ENCODE measurements around the gene FGG.

FGG gene

GRCh38 chr4:154586296-154587033 is 26.0 kb downstream of the FGG start:
- no peak for DNase-seq (ENCODE audit: low read depth, low spot score)

- DNase-seq (ENCODE audit: low read depth, low spot score): no peak
These were observed 27.0 kb downstream of the FGG start for GRCh38 chr4:154585369-154586018.

DNA sequence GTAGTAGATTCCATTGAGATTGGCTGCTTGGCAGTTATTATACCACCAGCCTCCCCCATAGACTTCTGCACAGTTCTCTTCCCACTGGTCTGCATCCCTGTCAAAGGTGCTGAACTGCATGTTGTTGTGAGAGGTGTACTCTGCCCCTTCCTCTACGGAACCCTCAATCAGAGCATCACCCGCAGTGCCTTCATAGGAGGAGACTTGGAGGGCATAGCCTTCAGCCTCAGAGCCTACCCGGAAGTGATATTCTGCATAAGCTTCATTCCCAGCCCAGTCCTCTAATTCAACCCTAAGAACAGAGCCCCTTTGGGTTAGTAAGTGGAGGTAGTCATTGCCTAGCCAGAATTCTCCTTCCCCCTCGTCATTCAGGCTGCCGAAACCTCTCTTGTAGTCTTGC is 28.2 kb downstream of the FGG start:
- DNase-seq (ENCODE audit: low read depth, low spot score): no peak

DNA sequence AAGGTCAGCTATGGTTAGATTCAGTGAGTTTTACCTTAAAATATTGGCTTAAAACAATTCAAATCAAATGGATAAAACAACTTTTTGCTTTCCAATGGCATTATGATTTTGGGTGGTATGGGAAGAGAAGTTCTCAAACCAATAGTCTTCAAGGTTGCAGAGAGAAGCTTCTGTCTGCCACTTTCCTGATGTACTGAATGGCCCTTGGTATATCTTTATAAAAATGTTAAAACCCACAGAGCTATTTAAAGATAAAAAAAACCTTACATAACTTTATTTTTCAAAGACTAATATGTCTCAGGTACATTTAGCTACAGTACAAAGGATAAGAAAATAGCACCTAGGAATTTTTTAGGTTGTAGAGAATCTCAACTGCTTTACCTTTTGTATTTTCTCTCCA is 28.8 kb downstream of the FGG start:
- no peak for DNase-seq (ENCODE audit: low read depth, low spot score)

DNA sequence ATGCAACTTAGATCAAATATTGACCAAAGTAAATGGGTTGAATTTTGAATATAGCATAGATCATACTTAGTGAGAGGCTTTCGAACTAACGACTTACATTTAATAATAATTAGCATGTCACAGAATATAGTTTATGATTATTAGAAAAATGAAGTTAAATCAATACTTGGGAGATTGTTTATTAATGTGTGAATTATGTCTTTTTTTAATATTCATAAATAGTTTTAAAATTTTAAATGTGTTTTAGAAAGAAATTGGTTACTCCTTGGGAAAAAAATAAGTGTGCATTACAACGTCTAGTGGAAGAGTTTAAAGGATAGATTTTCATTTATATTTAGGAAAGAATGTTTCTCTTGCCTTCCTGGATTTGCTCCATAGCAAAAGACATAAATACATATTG is 29.2 kb downstream of the FGG start:
- DNase-seq (ENCODE audit: low read depth, low spot score): no peak

DNA sequence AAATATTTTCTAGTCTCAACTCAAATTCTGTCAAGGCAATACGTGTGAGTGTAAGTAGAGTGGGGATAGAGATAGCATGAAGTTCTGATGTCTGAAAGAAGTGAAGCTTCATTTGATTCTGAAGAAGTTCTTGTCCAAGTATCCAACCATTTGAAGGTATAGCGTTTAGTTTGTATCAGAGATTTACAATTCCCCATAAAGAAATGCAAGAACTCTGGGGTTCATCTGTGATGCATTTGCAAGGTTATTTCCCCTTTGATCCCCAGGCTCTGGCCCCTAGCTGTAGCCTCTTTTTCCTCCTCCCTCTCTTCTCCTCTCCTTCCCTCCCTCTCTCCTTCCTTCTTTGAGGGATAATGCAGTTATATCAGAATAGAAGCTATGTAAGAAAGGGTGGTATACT is 29.7 kb downstream of the FGG start:
- DNase-seq (ENCODE audit: low read depth, low spot score): no peak

DNA sequence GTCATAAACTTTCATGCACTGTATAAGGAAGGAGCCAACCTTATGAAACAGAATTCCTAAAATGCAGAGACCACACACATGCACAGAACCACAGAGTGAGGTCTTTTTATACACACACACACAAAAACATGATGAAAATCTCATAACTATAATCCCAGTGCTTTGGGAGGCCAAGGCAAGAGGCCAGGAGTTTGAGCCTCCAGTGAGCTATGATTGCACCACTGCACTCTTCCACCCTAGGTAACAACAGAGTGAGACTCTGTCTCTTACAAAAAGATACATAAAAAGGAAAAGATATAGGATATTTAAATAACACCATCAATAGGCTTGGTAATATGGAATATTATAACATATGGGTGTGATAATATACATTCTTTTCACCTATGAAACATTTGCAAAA is 32.5 kb downstream of the FGG start:
- no peak for DNase-seq (ENCODE audit: low read depth, low spot score)

DNA sequence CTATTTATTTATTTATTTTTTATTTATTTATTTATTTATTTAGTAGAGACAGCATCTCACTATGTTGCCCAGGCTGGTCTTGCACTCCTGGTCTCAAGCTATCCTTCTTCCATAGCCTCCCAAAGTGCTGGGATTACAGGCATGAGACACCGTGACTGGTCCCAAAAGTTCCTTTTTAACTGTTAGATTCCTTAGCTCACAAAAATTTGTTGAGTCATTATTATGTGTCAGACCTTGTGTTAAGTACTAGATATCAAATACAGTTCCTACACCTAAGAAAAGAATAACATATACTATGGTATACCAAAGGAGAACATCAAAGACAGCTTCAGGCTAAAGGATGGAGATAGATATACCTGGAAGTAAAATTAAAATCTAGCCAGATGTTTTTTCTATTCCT is 33.5 kb downstream of the FGG start:
- no peak for DNase-seq (ENCODE audit: low read depth, low spot score)

GRCh38 chr4:154577324-154577723 is 35.1 kb downstream of the FGG start:
- no peak for DNase-seq (ENCODE audit: low read depth, low spot score)

GRCh38 chr4:154574311-154574710 is 38.1 kb downstream of the FGG start:
- DNase-seq (ENCODE audit: low read depth, low spot score): no peak

GRCh38 chr4:154573190-154573870 is 39.1 kb downstream of the FGG start:
- DNase-seq (ENCODE audit: low read depth, low spot score): no peak

GRCh38 chr4:154569584-154569983 is 42.9 kb downstream of the FGG start:
- DNase-seq (ENCODE audit: low read depth, low spot score): no peak

DNA sequence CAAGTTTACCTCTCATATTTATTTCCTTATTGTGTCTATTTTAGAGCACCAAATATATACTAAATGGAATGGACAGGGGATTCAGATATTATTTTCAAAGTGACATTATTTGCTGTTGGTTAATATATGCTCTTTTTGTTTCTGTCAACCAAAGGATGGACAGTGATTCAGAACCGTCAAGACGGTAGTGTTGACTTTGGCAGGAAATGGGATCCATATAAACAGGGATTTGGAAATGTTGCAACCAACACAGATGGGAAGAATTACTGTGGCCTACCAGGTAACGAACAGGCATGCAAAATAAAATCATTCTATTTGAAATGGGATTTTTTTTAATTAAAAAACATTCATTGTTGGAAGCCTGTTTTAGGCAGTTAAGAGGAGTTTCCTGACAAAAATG is 43.4 kb downstream of the FGG start:
- no peak for DNase-seq (ENCODE audit: low read depth, low spot score)

- DNase-seq (ENCODE audit: low read depth, low spot score): no peak
These were observed 45.7 kb downstream of the FGG start for GRCh38 chr4:154566639-154567204.

DNA sequence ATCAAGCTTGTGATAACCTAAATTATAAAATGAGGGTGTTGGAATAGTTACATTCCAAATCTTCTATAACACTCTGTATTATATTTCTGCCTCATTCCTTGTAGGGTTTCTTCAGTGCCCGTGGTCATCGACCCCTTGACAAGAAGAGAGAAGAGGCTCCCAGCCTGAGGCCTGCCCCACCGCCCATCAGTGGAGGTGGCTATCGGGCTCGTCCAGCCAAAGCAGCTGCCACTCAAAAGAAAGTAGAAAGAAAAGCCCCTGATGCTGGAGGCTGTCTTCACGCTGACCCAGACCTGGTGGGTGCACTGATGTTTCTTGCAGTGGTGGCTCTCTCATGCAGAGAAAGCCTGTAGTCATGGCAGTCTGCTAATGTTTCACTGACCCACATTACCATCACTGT is 46.8 kb downstream of the FGG start:
- no peak for DNase-seq (ENCODE audit: low read depth, low spot score)

GRCh38 chr4:154564311-154564710 is 48.1 kb downstream of the FGG start:
- DNase-seq (ENCODE audit: low read depth, low spot score): no peak

DNA sequence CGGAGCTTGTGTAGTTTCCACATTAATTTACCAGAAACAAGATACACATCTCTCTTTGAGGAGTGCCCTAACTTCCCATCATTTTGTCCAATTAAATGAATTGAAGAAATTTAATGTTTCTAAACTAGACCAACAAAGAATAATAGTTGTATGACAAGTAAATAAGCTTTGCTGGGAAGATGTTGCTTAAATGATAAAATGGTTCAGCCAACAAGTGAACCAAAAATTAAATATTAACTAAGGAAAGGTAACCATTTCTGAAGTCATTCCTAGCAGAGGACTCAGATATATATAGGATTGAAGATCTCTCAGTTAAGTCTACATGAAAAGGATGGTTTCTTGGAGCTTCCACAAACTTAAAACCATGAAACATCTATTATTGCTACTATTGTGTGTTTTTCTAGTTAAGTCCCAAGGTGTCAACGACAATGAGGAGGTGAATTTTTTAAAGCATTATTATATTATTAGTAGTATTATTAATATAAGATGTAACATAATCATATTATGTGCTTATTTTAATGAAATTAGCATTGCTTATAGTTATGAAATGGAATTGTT is 49.7 kb downstream of the FGG start, which contains the start of gene FGB:
Gene FGB (plus strand): TSS at position 315 of the 558 bp plus-strand sequence. CDS start 8 bp downstream, at position 323.
- no peak for DNase-seq (ENCODE audit: low read depth, low spot score)

DNA sequence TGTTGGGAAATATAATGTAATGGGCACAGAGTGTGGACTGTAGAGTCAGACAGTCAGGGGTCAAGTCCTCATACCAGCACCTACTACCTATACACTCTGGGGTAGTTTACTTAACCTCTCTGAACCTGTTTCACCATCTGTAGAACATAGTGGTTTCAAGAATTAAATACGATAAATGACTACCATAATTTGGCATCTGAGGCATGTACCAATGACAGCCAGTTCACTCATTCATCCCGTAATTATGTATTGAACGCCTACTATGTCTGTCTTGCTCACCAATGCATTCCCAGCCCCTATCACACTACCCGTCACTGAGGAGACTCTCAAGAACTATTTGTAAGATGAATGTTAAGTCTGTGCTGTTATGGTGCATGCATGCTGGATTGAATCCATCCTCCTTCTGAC is 51.6 kb downstream of the FGG start:
- DNase-seq (ENCODE audit: low read depth, low spot score): no peak

GRCh38 chr4:154560419-154560801 is 52.0 kb downstream of the FGG start:
- DNase-seq (ENCODE audit: low read depth, low spot score): no peak

- DNase-seq (ENCODE audit: low read depth, low spot score): no peak
These were observed 52.7 kb downstream of the FGG start for GRCh38 chr4:154559494-154560418.

GRCh38 chr4:154559141-154559493 is 53.3 kb downstream of the FGG start:
- no peak for DNase-seq (ENCODE audit: low read depth, low spot score)

Data from iPS DF 19.7 (cell line).